WTC11 (cell line): ENCODE results near the gene LRRC3C. TPM values are rescaled to one million over a fixed set of nuclear protein-coding genes. Genes with fewer than 3 reads are reported as not detected.

Experiments used
- ATAC-seq: fragments of 200-7000 bp; cut with Tn5 transposase; 2 replicates; pipeline ENCODE4 v1.10.0; 2021; ENCODE audit warnings: mild to moderate bottlenecking, moderate library complexity
- CTCF ChIA-PET: fragments of 300-600 bp; sonication (Branson Sonifier 250); formaldehyde crosslinking; loops from one replicate; lab custom pipeline; 2021; ENCODE audit warnings: antibody characterized with exemption; lab: Charles Lee
- POLR2A ChIA-PET: fragments of 350-600 bp; sonication (Branson Sonifier 250); formaldehyde crosslinking; loops from one replicate; lab custom pipeline; 2021; ENCODE audit warnings: antibody characterized with exemption; lab: Charles Lee
- DNase-seq: peaks from one replicate; pipeline ENCODE4 v3.0.0; 2021; ENCODE audit warnings: low spot score
- H3K27ac Mint-ChIP-seq: 2 replicates; pipeline ENCODE4 v1.8.0; 2021; ENCODE audit warnings: mixed read lengths
- H3K27me3 Mint-ChIP-seq: 2 replicates; pipeline ENCODE4 v1.8.0; 2021; ENCODE audit warnings: low read depth, mild to moderate bottlenecking, moderate library complexity, mixed read lengths
- H3K36me3 Mint-ChIP-seq: 2 replicates; pipeline ENCODE4 v1.8.0; 2021; ENCODE audit warnings: mixed read lengths
- H3K4me1 Mint-ChIP-seq: 2 replicates; pipeline ENCODE4 v1.8.0; 2022; ENCODE audit warnings: mixed read lengths
- H3K4me3 Mint-ChIP-seq: 2 replicates; pipeline ENCODE4 v1.8.0; 2021; ENCODE audit warnings: mild to moderate bottlenecking, moderate library complexity, mixed read lengths
- H3K9me3 Mint-ChIP-seq: 2 replicates; pipeline ENCODE4 v1.8.0; 2021; ENCODE audit warnings: mixed read lengths
- ETV6 ChIP-seq: sonication (generic); formaldehyde crosslinking; IDR thresholded peaks from 2 replicates; pipeline ENCODE4 v1.8.1; 2022; ENCODE audit warnings: mild to moderate bottlenecking, missing genetic modification reagents
- FOXJ3 ChIP-seq: sonication (generic); formaldehyde crosslinking; IDR thresholded peaks from 2 replicates; pipeline ENCODE4 v1.9.0; 2021; ENCODE audit warnings: missing genetic modification reagents, mild to moderate bottlenecking, borderline replicate concordance
- FOXP1 ChIP-seq: sonication (generic); formaldehyde crosslinking; IDR thresholded peaks from 2 replicates; pipeline ENCODE4 v1.8.0; 2022; ENCODE audit warnings: missing genetic modification reagents, mild to moderate bottlenecking, moderate library complexity, borderline replicate concordance
- GRHL2 ChIP-seq: fragments of 250-450 bp; sonication (Bioruptor Pico); IDR thresholded peaks from 2 replicates; pipeline ENCODE4 v1.8.0; 2022; ENCODE audit warnings: mild to moderate bottlenecking, moderate library complexity; ENCODE audit not compliant: insufficient replicate concordance, severe bottlenecking
- GTF2I ChIP-seq: fragments of 250-450 bp; sonication (Bioruptor Pico); conservative IDR thresholded peaks from 2 replicates; pipeline ENCODE4 v1.4.0; 2021; ENCODE audit warnings: mild to moderate bottlenecking
- IRF2 ChIP-seq: sonication (generic); formaldehyde crosslinking; IDR thresholded peaks from 2 replicates; pipeline ENCODE4 v1.8.0; 2022; ENCODE audit warnings: low read depth, missing genetic modification reagents, borderline replicate concordance
- JAZF1 ChIP-seq: fragments of 250-450 bp; sonication (Bioruptor Pico); IDR thresholded peaks from 2 replicates; pipeline ENCODE4 v1.9.0; 2021; ENCODE audit warnings: moderate library complexity, mild to moderate bottlenecking, inconsistent platforms
- KAT7 ChIP-seq: sonication (generic); formaldehyde crosslinking; IDR thresholded peaks from 2 replicates; pipeline ENCODE4 v1.8.1; 2023; ENCODE audit warnings: missing genetic modification reagents, mild to moderate bottlenecking, borderline replicate concordance
- NR3C1 ChIP-seq: sonication (generic); formaldehyde crosslinking; conservative IDR thresholded peaks from 2 replicates; pipeline ENCODE4 v1.8.1; 2023; ENCODE audit warnings: low read depth, mild to moderate bottlenecking, missing genetic modification reagents
- PREB ChIP-seq: sonication (generic); formaldehyde crosslinking; IDR thresholded peaks from 2 replicates; pipeline ENCODE4 v1.8.1; 2022; ENCODE audit warnings: mild to moderate bottlenecking, missing genetic modification reagents, moderate library complexity, borderline replicate concordance
- SOX15 ChIP-seq: fragments of 250-450 bp; sonication (Bioruptor Pico); IDR thresholded peaks from 2 replicates; pipeline ENCODE4 v1.9.0; 2021; ENCODE audit warnings: mild to moderate bottlenecking
- USF2 ChIP-seq: sonication (generic); formaldehyde crosslinking; IDR thresholded peaks from 2 replicates; pipeline ENCODE4 v1.8.1; 2023; ENCODE audit warnings: mild to moderate bottlenecking, missing genetic modification reagents, moderate library complexity
- ZBTB43 ChIP-seq: sonication (generic); formaldehyde crosslinking; IDR thresholded peaks from 2 replicates; pipeline ENCODE4 v1.8.1; 2023; ENCODE audit warnings: mild to moderate bottlenecking, missing genetic modification reagents
- ZNF121 ChIP-seq: sonication (generic); formaldehyde crosslinking; IDR thresholded peaks from 2 replicates; pipeline ENCODE4 v1.8.0; 2023; ENCODE audit warnings: missing genetic modification reagents
- ZNF396 ChIP-seq: fragments of 250-450 bp; sonication (Bioruptor Pico); IDR thresholded peaks from 2 replicates; pipeline ENCODE4 v1.8.0; 2021; ENCODE audit warnings: mild to moderate bottlenecking, moderate library complexity, borderline replicate concordance
- ZNF423 ChIP-seq: fragments of 250-450 bp; sonication (Bioruptor Pico); IDR thresholded peaks from 2 replicates; pipeline ENCODE4 v2.1.2; 2022; ENCODE audit warnings: mild to moderate bottlenecking, moderate library complexity
- ZNF425 ChIP-seq: fragments of 250-450 bp; sonication (Bioruptor Pico); conservative IDR thresholded peaks from 2 replicates; pipeline ENCODE4 v1.9.0; 2021; ENCODE audit warnings: mild to moderate bottlenecking
- ZNF532 ChIP-seq: fragments of 250-450 bp; sonication (Bioruptor Pico); IDR thresholded peaks from 2 replicates; pipeline ENCODE4 v1.9.0; 2021; ENCODE audit warnings: mild to moderate bottlenecking, borderline replicate concordance
- total RNA-seq: library from RNA; stranded (reverse); gene quantifications from 3 replicates; pipeline ENCODE4 v1.2.3, GENCODE V29; 2021

Gene LRRC3C
- total RNA-seq, 1 experiment from 2014 or later: not detected

- TF ChIP-seq ZNF532 (CRISPR knock-in tag): no peak
- no peak for TF ChIP-seq IRF2
- TF ChIP-seq ZNF121 (CRISPR knock-in tag): no peak
Observed at GRCh38 chr17:39933912-39934311, 6.4 kb downstream of the LRRC3C start (continued).

GRCh38 chr17:39934324-39934723 is 6.8 kb downstream of the LRRC3C start:
- H3K36me3 Mint-ChIP-seq: no peaks in the 10 kb centered on the region
- ATAC-seq (no peak), DNase-seq (no peak)
- H3K27me3 Mint-ChIP-seq: no peaks in the 10 kb centered on the region
- H3K27ac Mint-ChIP-seq: no peak overlapping the region
- H3K9me3 Mint-ChIP-seq: no peaks in the 10 kb centered on the region
- ChIA-PET POLR2A (no interaction called here), CTCF (no interaction called here)
- peaks cover 21% of the 10 kb centered on the region for H3K4me1 Mint-ChIP-seq
- TF ChIP-seq ZNF423 (CRISPR knock-in tag) (no peak), NR3C1 (no peak), ETV6 (CRISPR knock-in tag) (no peak), FOXP1 (CRISPR knock-in tag) (no peak), ZNF396 (CRISPR knock-in tag) (no peak), KAT7 (CRISPR knock-in tag) (no peak), SOX15 (CRISPR knock-in tag) (no peak), JAZF1 (no peak), ZNF121 (CRISPR knock-in tag) (no peak), GRHL2 (no peak), FOXJ3 (CRISPR knock-in tag) (no peak), USF2 (CRISPR knock-in tag) (no peak), PREB (CRISPR knock-in tag) (no peak), GTF2I (CRISPR knock-in tag) (no peak), ZNF532 (CRISPR knock-in tag) (no peak), ZBTB43 (CRISPR knock-in tag) (no peak), ZNF425 (CRISPR knock-in tag) (no peak)
- H3K4me3 Mint-ChIP-seq: no peak overlapping the region
